H9 (cell line): Measurements from ENCODE around the gene SSBP3. TPM values are rescaled to one million over a fixed set of nuclear protein-coding genes. Genes with fewer than 3 reads are reported as not detected.

Experiments
- DNase-seq: peaks from one replicate; pipeline ENCODE4 v3.0.0-alpha.2; 2017
- H2AFZ ChIP-seq: one replicate; pipeline ENCODE4 v1.6.1; 2013; ENCODE audit warnings: mild to moderate bottlenecking, low read length, control low read depth, moderate library complexity
- H2AK5ac ChIP-seq: 2 replicates; pipeline ENCODE4 v1.6.1; 2013; ENCODE audit warnings: low read length, control low read depth, mixed read lengths; ENCODE audit not compliant: insufficient read length
- H2BK120ac ChIP-seq: one replicate; pipeline ENCODE4 v1.6.1; 2013; ENCODE audit warnings: low read depth, mild to moderate bottlenecking, low read length, control low read depth, inconsistent platforms; ENCODE audit not compliant: poor library complexity, severe bottlenecking
- H2BK12ac ChIP-seq: 2 replicates; pipeline ENCODE4 v1.6.1; 2013; ENCODE audit warnings: low read length, control low read depth, mixed read lengths, low read depth; ENCODE audit not compliant: insufficient read length
- H2BK15ac ChIP-seq: 2 replicates; pipeline ENCODE4 v1.6.1; 2013; ENCODE audit warnings: low read depth, low read length, control low read depth
- H2BK20ac ChIP-seq: one replicate; pipeline ENCODE4 v1.6.1; 2013; ENCODE audit warnings: low read depth, mild to moderate bottlenecking, low read length, control low read depth, inconsistent platforms; ENCODE audit not compliant: poor library complexity, severe bottlenecking
- H2BK5ac ChIP-seq: 2 replicates; pipeline ENCODE4 v1.6.1; 2013; ENCODE audit warnings: low read length, control low read depth, mixed read lengths; ENCODE audit not compliant: insufficient read length
- H3K14ac ChIP-seq: 2 replicates; pipeline ENCODE4 v1.6.1; 2013; ENCODE audit warnings: low read length, control low read depth; ENCODE audit not compliant: insufficient read depth
- H3K18ac ChIP-seq: 2 replicates; pipeline ENCODE4 v1.6.1; 2013; ENCODE audit warnings: low read depth, mild to moderate bottlenecking, mixed read lengths, low read length, control low read depth; ENCODE audit not compliant: insufficient read length
- H3K23ac ChIP-seq: 2 replicates; pipeline ENCODE4 v1.6.1; 2013; ENCODE audit warnings: low read length, control low read depth, mixed read lengths, low read depth; ENCODE audit not compliant: insufficient read length
- H3K23me2 ChIP-seq: 2 replicates; pipeline ENCODE4 v1.6.1; 2013; ENCODE audit warnings: low read depth, mild to moderate bottlenecking, mixed read lengths, low read length, control low read depth; ENCODE audit not compliant: insufficient read length, poor library complexity, severe bottlenecking
- H3K27ac ChIP-seq: 2 replicates; pipeline ENCODE4 v1.5.1; 2013; ENCODE audit warnings: low read length, control low read depth, mixed read lengths, low read depth; ENCODE audit not compliant: insufficient read length
- H3K27me3 ChIP-seq: 2 replicates; pipeline ENCODE4 v1.6.1; 2013; ENCODE audit warnings: low read length, control low read depth, inconsistent platforms; ENCODE audit not compliant: insufficient read depth
- H3K4ac ChIP-seq: 2 replicates; pipeline ENCODE4 v1.6.1; 2013; ENCODE audit warnings: low read depth, mild to moderate bottlenecking, control low read depth, inconsistent platforms, low read length, moderate library complexity
- H3K4me1 ChIP-seq: 2 replicates; pipeline ENCODE4 v1.6.1; 2013; ENCODE audit warnings: low read length, control low read depth, inconsistent platforms; ENCODE audit not compliant: insufficient read depth
- H3K4me2 ChIP-seq: 2 replicates; pipeline ENCODE4 v1.6.1; 2013; ENCODE audit warnings: low read length, control low read depth, mixed read lengths; ENCODE audit not compliant: insufficient read length, insufficient read depth
- H3K56ac ChIP-seq: 2 replicates; pipeline ENCODE4 v1.6.1; 2013; ENCODE audit warnings: low read depth, mild to moderate bottlenecking, mixed read lengths, low read length, control low read depth; ENCODE audit not compliant: insufficient read length
- H3K79me1 ChIP-seq: 2 replicates; pipeline ENCODE4 v1.6.1; 2013; ENCODE audit warnings: low read depth, mild to moderate bottlenecking, moderate library complexity, low read length, control low read depth, inconsistent platforms; ENCODE audit not compliant: insufficient read depth, poor library complexity, severe bottlenecking
- H3K79me2 ChIP-seq: 2 replicates; pipeline ENCODE4 v1.6.1; 2013; ENCODE audit warnings: low read length, control low read depth, inconsistent platforms; ENCODE audit not compliant: insufficient read depth
- H3K9ac ChIP-seq: 2 replicates; pipeline ENCODE4 v1.6.1; 2013; ENCODE audit warnings: low read length, control low read depth, mixed read lengths; ENCODE audit not compliant: insufficient read length; ENCODE audit errors: extremely low read depth
- H3K9me3 ChIP-seq: one replicate; pipeline ENCODE4 v1.6.1; 2013; ENCODE audit warnings: low read depth, low read length, inconsistent platforms; ENCODE audit not compliant: control insufficient read depth
- H3T11ph ChIP-seq: one replicate; pipeline ENCODE4 v1.6.1; 2013; ENCODE audit warnings: mild to moderate bottlenecking, low read length, control low read depth, inconsistent platforms
- H4K20me1 ChIP-seq: one replicate; pipeline ENCODE4 v1.6.1; 2013; ENCODE audit not compliant: control insufficient read depth, insufficient read length, insufficient read depth
- H4K5ac ChIP-seq: 2 replicates; pipeline ENCODE4 v1.6.1; 2013; ENCODE audit warnings: low read depth, mild to moderate bottlenecking, mixed read lengths, low read length, control low read depth; ENCODE audit not compliant: insufficient read length
- H4K8ac ChIP-seq: replicated peaks from 2 replicates; pipeline ENCODE4 v1.6.1; 2013; ENCODE audit warnings: low read length, control low read depth, mixed read lengths, low read depth; ENCODE audit not compliant: insufficient read length
- H4K91ac ChIP-seq: 2 replicates; pipeline ENCODE4 v1.6.1; 2013; ENCODE audit warnings: low read depth, mild to moderate bottlenecking, moderate library complexity, mixed read lengths, low read length, control low read depth; ENCODE audit not compliant: insufficient read length
- H3K27ac Mint-ChIP-seq, 3 experiments: 2 replicates in 2 of 3; 3 replicates in 1 of 3; pipeline ENCODE4 v1.8.0; 2020 to 2021; ENCODE audit warnings: mixed read lengths in 3 of 3, mild to moderate bottlenecking in 1 of 3, moderate library complexity in 1 of 3
- H3K27me3 Mint-ChIP-seq: 2 replicates; pipeline ENCODE4 v1.8.0; 2021; ENCODE audit warnings: low read depth, mild to moderate bottlenecking, moderate library complexity, mixed read lengths
- H3K36me3 Mint-ChIP-seq, 3 experiments: 2 replicates in 2 of 3; 3 replicates in 1 of 3; pipeline ENCODE4 v1.8.0; 2020 to 2021; ENCODE audit warnings: low read depth in 3 of 3, mixed read lengths in 3 of 3; ENCODE audit not compliant: insufficient read depth in 1 of 3
- H3K4me1 Mint-ChIP-seq, 2 experiments: 2 replicates each; pipeline ENCODE4 v1.8.0; 2020; ENCODE audit warnings: mixed read lengths in 2 of 2
- H3K4me3 Mint-ChIP-seq, 2 experiments: 2 replicates in 1 of 2; 3 replicates in 1 of 2; pipeline ENCODE4 v1.8.0; 2020 to 2021; ENCODE audit warnings: mild to moderate bottlenecking in 2 of 2, mixed read lengths in 2 of 2, moderate library complexity in 1 of 2
- H3K9me3 Mint-ChIP-seq, 2 experiments: 2 replicates in 1 of 2; 3 replicates in 1 of 2; pipeline ENCODE4 v1.8.0; 2020; ENCODE audit warnings: mild to moderate bottlenecking in 2 of 2, mixed read lengths in 2 of 2, moderate library complexity in 1 of 2
- WGBS: extraction: QIAGEN DNeasy Blood & Tissue Kit; methylation state at CpG from one replicate; pipeline ENCODE4 v1.1.7; 2013; ENCODE audit warnings: missing lambda C conversion rate, low lambda C conversion rate, mixed read lengths; ENCODE audit not compliant: insufficient read length; ENCODE audit errors: extremely low coverage; 5-methylcytosine and 5-hydroxymethylcytosine counted together
- total RNA-seq: library from RNA; stranded (reverse); gene quantifications from 2 replicates; pipeline ENCODE4 v1.2.1, GENCODE V29; 2021
- TF ChIP-seq, protein P1 (sequence below): fragments of 200-600 bp; sonication (generic); conservative IDR thresholded peaks from 3 replicates; pipeline ENCODE4 v1.8.0; 2021; ENCODE audit warnings: antibody characterized with exemption, mild to moderate bottlenecking

The SSBP3 gene
- total RNA-seq, 1 experiment from 2014 or later = 126 TPM

DNA sequence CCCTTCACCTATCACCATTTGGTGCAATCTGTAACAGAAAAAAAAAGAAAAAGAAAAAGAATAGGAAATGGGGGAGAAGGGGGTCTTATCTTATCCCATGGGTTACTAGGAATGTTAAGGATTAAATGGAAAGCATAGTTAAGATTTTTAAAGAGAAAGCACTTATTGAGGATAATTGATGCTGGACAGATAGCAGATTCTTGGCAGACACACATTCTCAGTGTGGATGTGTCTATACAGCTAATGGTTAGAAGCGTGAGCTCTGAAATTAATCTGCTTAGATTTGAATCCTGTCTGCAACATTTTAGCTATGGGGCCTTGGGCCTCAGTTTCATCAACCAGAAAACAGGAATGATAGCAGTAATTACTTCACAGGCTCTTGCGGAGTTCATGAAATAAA, 67.1 kb downstream of the SSBP3 start:
- 0 out of 7 replicates have a peak overlapping the region, but pooled peaks have one; percentile 40 to 60 (median 58) for H3K27ac Mint-ChIP-seq
- peaks cover 4% of the 10 kb centered on the region; the same call in 1 of the 2 replicates for H3K79me2 ChIP-seq
- H3K9ac ChIP-seq = no peak overlapping the region
- no peak overlapping the region for H2BK120ac ChIP-seq
- no peaks in the 10 kb centered on the region for H3K9me3 Mint-ChIP-seq
- DNase-seq = no peak
- no peak overlapping the region for H2AFZ ChIP-seq
- H3K4me1 Mint-ChIP-seq = peaks cover 77 to 82% of the 10 kb centered on the region in 2 experiments
- no peaks in the 10 kb centered on the region for H3K79me1 ChIP-seq
- no peak overlapping the region for H3K4ac ChIP-seq
- no peaks in the 10 kb centered on the region for H3K23me2 ChIP-seq
- no peak overlapping the region for H2BK12ac ChIP-seq
- no peak overlapping the region for H4K8ac ChIP-seq
- no peak overlapping the region for H3K23ac ChIP-seq
- H2BK15ac ChIP-seq = no peak overlapping the region
- H4K91ac ChIP-seq = no peak overlapping the region
- no peak overlapping the region for H3K14ac ChIP-seq
- H4K20me1 ChIP-seq = no peaks in the 10 kb centered on the region
- H3K4me1 ChIP-seq = peaks cover 12% of the 10 kb centered on the region; the same call in 1 of the 2 replicates
- H3K27ac ChIP-seq = no peak overlapping the region
- no peak overlapping the region for H2AK5ac ChIP-seq
- H3K27me3 ChIP-seq = no peaks in the 10 kb centered on the region
- no peak overlapping the region for H4K5ac ChIP-seq
- H3K4me2 ChIP-seq = no peak overlapping the region
- no peak overlapping the region for H3K18ac ChIP-seq
- H2BK5ac ChIP-seq = no peak overlapping the region
- WGBS = no CpG with 5 or more reads among the region's 2 CpGs
- TF ChIP-seq, protein P1, sequence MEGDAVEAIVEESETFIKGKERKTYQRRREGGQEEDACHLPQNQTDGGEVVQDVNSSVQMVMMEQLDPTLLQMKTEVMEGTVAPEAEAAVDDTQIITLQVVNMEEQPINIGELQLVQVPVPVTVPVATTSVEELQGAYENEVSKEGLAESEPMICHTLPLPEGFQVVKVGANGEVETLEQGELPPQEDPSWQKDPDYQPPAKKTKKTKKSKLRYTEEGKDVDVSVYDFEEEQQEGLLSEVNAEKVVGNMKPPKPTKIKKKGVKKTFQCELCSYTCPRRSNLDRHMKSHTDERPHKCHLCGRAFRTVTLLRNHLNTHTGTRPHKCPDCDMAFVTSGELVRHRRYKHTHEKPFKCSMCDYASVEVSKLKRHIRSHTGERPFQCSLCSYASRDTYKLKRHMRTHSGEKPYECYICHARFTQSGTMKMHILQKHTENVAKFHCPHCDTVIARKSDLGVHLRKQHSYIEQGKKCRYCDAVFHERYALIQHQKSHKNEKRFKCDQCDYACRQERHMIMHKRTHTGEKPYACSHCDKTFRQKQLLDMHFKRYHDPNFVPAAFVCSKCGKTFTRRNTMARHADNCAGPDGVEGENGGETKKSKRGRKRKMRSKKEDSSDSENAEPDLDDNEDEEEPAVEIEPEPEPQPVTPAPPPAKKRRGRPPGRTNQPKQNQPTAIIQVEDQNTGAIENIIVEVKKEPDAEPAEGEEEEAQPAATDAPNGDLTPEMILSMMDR = no peak
- H3T11ph ChIP-seq = no peak overlapping the region
- H3K27me3 Mint-ChIP-seq = no peaks in the 10 kb centered on the region
- no peaks in the 10 kb centered on the region for H3K9me3 ChIP-seq
- peaks cover 2 to 29% (median 25%) of the 10 kb centered on the region in 3 experiments; a peak in 5 of 7 replicates for H3K36me3 Mint-ChIP-seq
- H2BK20ac ChIP-seq = no peak overlapping the region
- no peak overlapping the region for H3K56ac ChIP-seq
- H3K4me3 Mint-ChIP-seq = no peak overlapping the region; a peak in 1 of 5 replicates
